ENCODE results near the gene KCTD6. TPM values are rescaled to one million over a fixed set of nuclear protein-coding genes. Genes with fewer than 3 reads are reported as not detected.

Gene KCTD6
- total RNA-seq (2012; rRNA removed) (7.0 and 9.4 TPM in 2 replicates), polyA plus RNA-seq (2012; rRNA removed) (5.6 and 9.2 TPM in 2 replicates), Bru-seq, nascent RNA (percentile 65 among the genes with signal in this experiment), BruChase-seq, experiment 1, labeled RNA remaining after a 6-hour chase (percentile 63 among the genes with signal in this experiment), BruChase-seq, experiment 2, labeled RNA remaining after a 2-hour chase (percentile 68 among the genes with signal in this experiment)
- polyA plus RNA-seq (2012; cell fraction: cytosol; rRNA removed) = 1.5 and 2.3 TPM in 2 replicates
- polyA plus RNA-seq (2012; cell fraction: nucleus; rRNA removed; ENCODE audit: low replicate concordance) = 1.4 and 10.7 TPM in 2 replicates
- long read RNA-seq, transcript KCTD6-202 (3 exons, 1,533 nt) = major isoform, 17 of 19 reads
- long read RNA-seq, partial matches to known transcripts = 0 of 19 reads
- long read RNA-seq, other reads (novel, unspliced or antisense) = 1 of 19 reads

- H2AFZ ChIP-seq (replicated peaks; ENCODE audit: low read length, poor library complexity) = peak within 1 kb of the TSS; percentile 94
- H3K27me3 ChIP-seq (ENCODE audit: control insufficient read depth, insufficient read depth, low read length) = no peaks in the 10 kb centered on the region
- dilution Hi-C loops (cut with HindIII; ENCODE audit: low sequenced_read_pairs, unreplicated experiment) (no loop called here), intact Hi-C loops (cut with micrococcal nuclease) (loop anchor here (1.0 to 5.0 kb wide), 5 partner anchors 41 to 184 kb away; partner anchors contain the start of genes PDHB and PXK), in situ Hi-C loops (cut with MboI; ENCODE audit: low sequenced_read_pairs) (loop anchor here (10.0 kb wide), 1 partner anchor 167 kb away; no protein-coding TSS in a partner anchor)
- peaks cover 15 to 33% of the 10 kb centered on the region in 2 experiments for H3K79me1 ChIP-seq (ENCODE audit: low read depth in 1 of 2, low read length in 2 of 2)
- no peak within 1 kb of the TSS for H2BK20ac ChIP-seq (ENCODE audit: low read depth, low read length)
- H2BK120ac ChIP-seq (ENCODE audit: low read depth, low read length) = peak within 1 kb of the TSS; percentile 84
- peak; percentile 94 for ATAC-seq (ENCODE audit: low read depth)
- no TSS peak for BruUV-seq (replicated peaks)
- peak; percentile 92 for DNase-seq
- H2BK5ac ChIP-seq (ENCODE audit: low read depth, low read length, poor library complexity, severe bottlenecking) = no peak within 1 kb of the TSS
- H4K8ac ChIP-seq (ENCODE audit: low read depth in 2 of 2, low read length in 2 of 2) = peak within 1 kb of the TSS; percentile 89 to 94
- H3K9ac ChIP-seq (ENCODE audit: low read depth, low read length) = peak within 1 kb of the TSS; percentile 80
- peak within 1 kb of the TSS; percentile 60 for H3K27ac ChIP-seq (ENCODE audit: insufficient read depth, low read length)
- H4K5ac ChIP-seq (ENCODE audit: low read depth, low read length) = peak within 1 kb of the TSS; percentile 76
- peak within 1 kb of the TSS; percentile 89 for H3K4me3 ChIP-seq (ENCODE audit: insufficient read depth, low read depth, low read length)
- H3K4me2 ChIP-seq (ENCODE audit: low read depth, low read length) = peak within 1 kb of the TSS; percentile 97
- H4K91ac ChIP-seq (ENCODE audit: insufficient read depth, low read depth, low read length) = peak within 1 kb of the TSS; percentile 48
- peak within 1 kb of the TSS; percentile 79 for H3K4ac ChIP-seq (ENCODE audit: low read depth, low read length)
- peak within 1 kb of the TSS; percentile 45 for H3K18ac ChIP-seq (ENCODE audit: low read depth, low read length)
- peaks cover 13% of the 10 kb centered on the region for H3K4me1 ChIP-seq (ENCODE audit: control insufficient read depth, insufficient read depth, low read length)
- peaks cover 18% of the 10 kb centered on the region; the same call in 1 of the 2 replicates for H3K9me1 ChIP-seq (ENCODE audit: insufficient read depth, low read length)
- H3K14ac ChIP-seq (replicated peaks; ENCODE audit: low read depth, low read length) = peak within 1 kb of the TSS; percentile 42
- H3K56ac ChIP-seq (ENCODE audit: extremely low read depth, insufficient read depth, low read length) = peak within 1 kb of the TSS; percentile 30
- H3K23ac ChIP-seq (ENCODE audit: low read depth, low read length) = peak within 1 kb of the TSS; percentile 83
- WGBS, 2 experiments (ENCODE audit: extremely low coverage in 2 of 2, insufficient read length in 1 of 2) = 0% methylated on average over 33 of the region's 104 CpGs; no CpG with 5 or more reads in 1 of the 2 experiments
- H2AK5ac ChIP-seq (ENCODE audit: low read depth, low read length) = peak within 1 kb of the TSS; percentile 48; the same call in 1 of the 2 replicates
- no peaks in the 10 kb centered on the region for H3K9me3 ChIP-seq (ENCODE audit: control insufficient read depth, insufficient read depth, low read length)
- H2AK9ac ChIP-seq (replicated peaks; ENCODE audit: low read depth, low read length, poor library complexity) = peak within 1 kb of the TSS; percentile 59
- POLR2A ChIA-PET (ENCODE audit: unreplicated experiment) = interaction anchor here (0.6 to 0.7 kb wide), 2 partner anchors 12 to 186 kb away, joined by 3 to 22 read pairs; partner anchors contain the start of genes HTD2 and RPP14
- CTCF ChIA-PET = interaction anchor here (0.6 to 1.9 kb wide), 8 partner anchors 20 to 166 kb away, joined by 3 to 5 read pairs (median 4); no protein-coding TSS in a partner anchor
- H2BK15ac ChIP-seq (ENCODE audit: low read depth, low read length) = peak within 1 kb of the TSS; percentile 83; the same call in 2 of the 3 replicates
- H3K36me3 ChIP-seq (ENCODE audit: control insufficient read depth, insufficient read depth, low read length) = no peaks in the 10 kb centered on the region
- H4K20me1 ChIP-seq (ENCODE audit: insufficient read depth, low read length) = peaks cover 5% of the 10 kb centered on the region; the same call in 1 of the 2 replicates
- TF ChIP-seq POLR2A (IDR thresholded peaks at IDR 0.05; ENCODE audit: low read depth, low read length) (no peak), CHD1 (IDR thresholded peaks at IDR 0.05; ENCODE audit: low read depth, low read length) (no peak), MAZ (IDR thresholded peaks at IDR 0.05; ENCODE audit: borderline replicate concordance, low read depth, low read length) (no peak; the same call in 1 of the 2 replicates), CEBPB (IDR thresholded peaks at IDR 0.05; ENCODE audit: low read depth, low read length) (no peak), BHLHE40 (IDR thresholded peaks at IDR 0.05; ENCODE audit: low read depth, low read length) (no peak), SMC3 (IDR thresholded peaks at IDR 0.05; ENCODE audit: low read depth, low read length) (peak; percentile 61), RCOR1 (IDR thresholded peaks at IDR 0.05; ENCODE audit: insufficient replicate concordance, low read length) (no peak), CTCF (conservative IDR thresholded peaks at IDR 0.05; ENCODE audit: low read depth, low read length) (peak; percentile 92), FOS (IDR thresholded peaks at IDR 0.05; ENCODE audit: low read depth, low read length) (no peak), MXI1 (IDR thresholded peaks at IDR 0.05; ENCODE audit: borderline replicate concordance, low read depth, low read length) (no peak), RAD21 (IDR thresholded peaks at IDR 0.05; ENCODE audit: low read length) (peak; percentile 57)
- TF ChIP-seq, protein P1, sequence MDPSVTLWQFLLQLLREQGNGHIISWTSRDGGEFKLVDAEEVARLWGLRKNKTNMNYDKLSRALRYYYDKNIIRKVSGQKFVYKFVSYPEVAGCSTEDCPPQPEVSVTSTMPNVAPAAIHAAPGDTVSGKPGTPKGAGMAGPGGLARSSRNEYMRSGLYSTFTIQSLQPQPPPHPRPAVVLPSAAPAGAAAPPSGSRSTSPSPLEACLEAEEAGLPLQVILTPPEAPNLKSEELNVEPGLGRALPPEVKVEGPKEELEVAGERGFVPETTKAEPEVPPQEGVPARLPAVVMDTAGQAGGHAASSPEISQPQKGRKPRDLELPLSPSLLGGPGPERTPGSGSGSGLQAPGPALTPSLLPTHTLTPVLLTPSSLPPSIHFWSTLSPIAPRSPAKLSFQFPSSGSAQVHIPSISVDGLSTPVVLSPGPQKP (IDR thresholded peaks at IDR 0.05; ENCODE audit: borderline replicate concordance, low read depth, low read length) = no peak
Measured at GRCh38 chr3:58491506-58492402, at the start of gene KCTD6. KCTD6 (plus strand) TSS chr3:58492096; CDS start chr3:58498756, 6,660 bp downstream.

Measured in IMR-90 (cell line).